Measurements from ENCODE around the gene DENND4A. TPM values are rescaled to one million over a fixed set of nuclear protein-coding genes. Genes with fewer than 3 reads are reported as not detected.
"Not testable (repeated sequence)": the region's sequence is repeated elsewhere in the genome, so short reads cannot be mapped to it uniquely, and the experiment has no call there.

Gene DENND4A
- total RNA-seq, 2 donors from 2014 or later: 114 to 121 TPM

- H3K36me3 Mint-ChIP-seq: peaks cover 12% of the 10 kb centered on the region
- no peak overlapping the region for H3K27ac Mint-ChIP-seq
- no peaks in the 10 kb centered on the region for H3K27me3 Mint-ChIP-seq
- no peak overlapping the region for H3K4me3 Mint-ChIP-seq
- DNase-seq (ENCODE audit: low spot score) (no peak), ATAC-seq (no peak)
- H3K4me1 Mint-ChIP-seq (ENCODE audit: low read depth in 2 of 2): peaks cover 10 to 18% of the 10 kb centered on the region in 2 donors
- no peaks in the 10 kb centered on the region for H3K9me3 Mint-ChIP-seq
Observed at GRCh38 chr15:65743637-65744252, 48.3 kb downstream of the DENND4A start.

- peaks cover 10 to 18% of the 10 kb centered on the region in 2 donors for H3K4me1 Mint-ChIP-seq (ENCODE audit: low read depth in 2 of 2)
- peak overlapping the region in 1 of 2 donors; percentile 72 for H3K27ac Mint-ChIP-seq
- no peaks in the 10 kb centered on the region for H3K27me3 Mint-ChIP-seq
- no peaks in the 10 kb centered on the region for H3K9me3 Mint-ChIP-seq
- no peak overlapping the region for H3K4me3 Mint-ChIP-seq
- ATAC-seq (no peak), DNase-seq (ENCODE audit: low spot score) (no peak)
- peaks cover 17% of the 10 kb centered on the region for H3K36me3 Mint-ChIP-seq
Observed at GRCh38 chr15:65740148-65740547, 51.9 kb downstream of the DENND4A start.

- DNase-seq (ENCODE audit: low spot score): no peak
- no peaks in the 10 kb centered on the region for H3K27me3 Mint-ChIP-seq
- ATAC-seq: no peak
- H3K36me3 Mint-ChIP-seq: peaks cover 13% of the 10 kb centered on the region
- peaks cover 5 to 12% of the 10 kb centered on the region in 2 donors for H3K4me1 Mint-ChIP-seq (ENCODE audit: low read depth in 2 of 2)
- peak overlapping the region in 1 of 2 donors; percentile 72 for H3K27ac Mint-ChIP-seq
- H3K4me3 Mint-ChIP-seq: no peak overlapping the region
- H3K9me3 Mint-ChIP-seq: no peaks in the 10 kb centered on the region
Observed at GRCh38 chr15:65738649-65739048, 53.4 kb downstream of the DENND4A start.

- H3K4me3 Mint-ChIP-seq; H3K27ac Mint-ChIP-seq; H3K36me3 Mint-ChIP-seq; ATAC-seq; DNase-seq (ENCODE audit: low spot score); H3K9me3 Mint-ChIP-seq; H3K4me1 Mint-ChIP-seq (ENCODE audit: low read depth in 2 of 2); H3K27me3 Mint-ChIP-seq: not testable (repeated sequence)
Observed at GRCh38 chr15:65733599-65733998, 58.5 kb downstream of the DENND4A start.

- H3K4me1 Mint-ChIP-seq (ENCODE audit: low read depth in 2 of 2): peaks cover 0 to 3% of the 10 kb centered on the region in 2 donors
- H3K27ac Mint-ChIP-seq: no peak overlapping the region
- no peaks in the 10 kb centered on the region for H3K27me3 Mint-ChIP-seq
- DNase-seq (ENCODE audit: low spot score) (no peak), ATAC-seq (no peak)
- H3K4me3 Mint-ChIP-seq: no peak overlapping the region
- no peaks in the 10 kb centered on the region for H3K9me3 Mint-ChIP-seq
- peaks cover 5% of the 10 kb centered on the region for H3K36me3 Mint-ChIP-seq
Observed at GRCh38 chr15:65732698-65733097, 59.4 kb downstream of the DENND4A start.

GRCh38 chr15:65731926-65732325 lies 60.2 kb downstream of the DENND4A start:
- Mint-ChIP-seq H3K27ac (no peak overlapping the region), H3K9me3 (no peaks in the 10 kb centered on the region), H3K4me3 (no peak overlapping the region), H3K27me3 (no peaks in the 10 kb centered on the region), H3K36me3 (no peaks in the 10 kb centered on the region), H3K4me1 (ENCODE audit: low read depth in 2 of 2) (peaks cover 0 to 3% of the 10 kb centered on the region in 2 donors)
- DNase-seq (ENCODE audit: low spot score) (no peak), ATAC-seq (no peak)

- H3K27me3 Mint-ChIP-seq: no peaks in the 10 kb centered on the region
- H3K27ac Mint-ChIP-seq: no peak overlapping the region
- ATAC-seq: no peak
- no peak for DNase-seq (ENCODE audit: low spot score)
- H3K9me3 Mint-ChIP-seq: no peaks in the 10 kb centered on the region
- H3K4me1 Mint-ChIP-seq (ENCODE audit: low read depth in 2 of 2): peaks cover 0 to 3% of the 10 kb centered on the region in 2 donors
- H3K4me3 Mint-ChIP-seq: no peak overlapping the region
- H3K36me3 Mint-ChIP-seq: no peaks in the 10 kb centered on the region
Observed at GRCh38 chr15:65730549-65731172, 61.4 kb downstream of the DENND4A start.

- Mint-ChIP-seq H3K27me3 (no peaks in the 10 kb centered on the region), H3K36me3 (peaks cover 9% of the 10 kb centered on the region), H3K27ac (no peak overlapping the region), H3K4me1 (ENCODE audit: low read depth in 2 of 2) (no peaks in the 10 kb centered on the region), H3K4me3 (no peak overlapping the region), H3K9me3 (no peaks in the 10 kb centered on the region)
- no peak for DNase-seq (ENCODE audit: low spot score)
- ATAC-seq: no peak
Observed at GRCh38 chr15:65724464-65725215, 67.5 kb downstream of the DENND4A start.

- Mint-ChIP-seq H3K27ac (no peak overlapping the region), H3K4me1 (ENCODE audit: low read depth in 2 of 2) (no peaks in the 10 kb centered on the region), H3K36me3 (peaks cover 14% of the 10 kb centered on the region), H3K4me3 (no peak overlapping the region), H3K9me3 (no peaks in the 10 kb centered on the region), H3K27me3 (no peaks in the 10 kb centered on the region)
- ATAC-seq (no peak), DNase-seq (ENCODE audit: low spot score) (no peak)
Observed at GRCh38 chr15:65723876-65724275, 68.2 kb downstream of the DENND4A start.

GRCh38 chr15:65722191-65722590 lies 69.9 kb downstream of the DENND4A start:
- Mint-ChIP-seq H3K36me3 (peaks cover 25% of the 10 kb centered on the region), H3K27me3 (no peaks in the 10 kb centered on the region), H3K4me3 (no peak overlapping the region), H3K27ac (no peak overlapping the region), H3K9me3 (no peaks in the 10 kb centered on the region), H3K4me1 (ENCODE audit: low read depth in 2 of 2) (no peaks in the 10 kb centered on the region)
- DNase-seq (ENCODE audit: low spot score) (no peak), ATAC-seq (no peak)

- DNase-seq (ENCODE audit: low spot score) (no peak), ATAC-seq (peak in 1 of 2 donors; percentile 73)
- Mint-ChIP-seq H3K9me3 (no peaks in the 10 kb centered on the region), H3K27me3 (no peaks in the 10 kb centered on the region), H3K36me3 (peaks cover 28% of the 10 kb centered on the region), H3K4me3 (no peak overlapping the region), H3K4me1 (ENCODE audit: low read depth in 2 of 2) (peaks cover 7 to 11% of the 10 kb centered on the region in 2 donors), H3K27ac (peak overlapping the region in 1 of 2 donors; percentile 0)
Observed at GRCh38 chr15:65712415-65712814, 79.7 kb downstream of the DENND4A start.

- ATAC-seq: no peak
- H3K27ac Mint-ChIP-seq: no peak overlapping the region
- H3K36me3 Mint-ChIP-seq: peaks cover 26% of the 10 kb centered on the region
- no peaks in the 10 kb centered on the region for H3K27me3 Mint-ChIP-seq
- no peaks in the 10 kb centered on the region for H3K4me1 Mint-ChIP-seq (ENCODE audit: low read depth in 2 of 2)
- DNase-seq (ENCODE audit: low spot score): no peak
- H3K4me3 Mint-ChIP-seq: no peak overlapping the region
- no peaks in the 10 kb centered on the region for H3K9me3 Mint-ChIP-seq
Observed at GRCh38 chr15:65695081-65695480, 97.0 kb downstream of the DENND4A start.

- no peaks in the 10 kb centered on the region for H3K27me3 Mint-ChIP-seq
- H3K4me1 Mint-ChIP-seq (ENCODE audit: low read depth in 2 of 2): peaks cover 0 to 4% of the 10 kb centered on the region in 2 donors
- ATAC-seq (no peak), DNase-seq (ENCODE audit: low spot score) (no peak)
- H3K36me3 Mint-ChIP-seq: peaks cover 52% of the 10 kb centered on the region
- H3K9me3 Mint-ChIP-seq: no peaks in the 10 kb centered on the region
- no peak overlapping the region for H3K4me3 Mint-ChIP-seq
- H3K27ac Mint-ChIP-seq: no peak overlapping the region
Observed at GRCh38 chr15:65690778-65691177, 101.3 kb downstream of the DENND4A start.

- ATAC-seq (no peak), DNase-seq (ENCODE audit: low spot score) (no peak)
- H3K27ac Mint-ChIP-seq: no peak overlapping the region
- no peak overlapping the region for H3K4me3 Mint-ChIP-seq
- H3K27me3 Mint-ChIP-seq: no peaks in the 10 kb centered on the region
- no peaks in the 10 kb centered on the region for H3K9me3 Mint-ChIP-seq
- peaks cover 0 to 4% of the 10 kb centered on the region in 2 donors for H3K4me1 Mint-ChIP-seq (ENCODE audit: low read depth in 2 of 2)
- peaks cover 52% of the 10 kb centered on the region for H3K36me3 Mint-ChIP-seq
Observed at GRCh38 chr15:65690173-65690572, 101.9 kb downstream of the DENND4A start.
